HCT116 (cell line): ENCODE measurements around the gene SPTLC3. TPM values are rescaled to one million over a fixed set of nuclear protein-coding genes. Genes with fewer than 3 reads are reported as not detected.

Source experiments
- ATAC-seq: fragments of 200-7000 bp; cut with Tn5 transposase; 2 replicates; pipeline ENCODE4 v1.9.1; 2020; ENCODE audit warnings: mild to moderate bottlenecking, moderate library complexity
- BruUV-seq: library from RNA; stranded (reverse); fragments of 400-500 nt; replicated peaks from 2 replicates; lab custom pipeline; 2021; lab: Mats Ljungman, UMichigan
- CTCF ChIA-PET: fragments of 300-600 bp; sonication (Branson Sonifier 250); formaldehyde crosslinking; loops from one replicate; lab custom pipeline; 2021; ENCODE audit warnings: antibody characterized with exemption; lab: Charles Lee
- POLR2A ChIA-PET: fragments of 300-600, 350-600 bp; sonication (Branson Sonifier 250); formaldehyde crosslinking; loops from one replicate; lab custom pipeline; 2021; ENCODE audit warnings: antibody characterized with exemption; lab: Charles Lee
- RAD21 ChIA-PET, 2 experiments: fragments of 300-600 bp; sonication (Branson Sonifier 250); formaldehyde crosslinking; loops; one replicate each; lab custom pipeline; 2023; ENCODE audit warnings: low total read pairs in 2 of 2; ENCODE audit not compliant: uncharacterized antibody in 2 of 2, unreplicated experiment in 2 of 2, low non-redundant PET in 1 of 2; lab: Charles Lee
- DNase-seq: peaks from one replicate; pipeline ENCODE4 v3.0.0-alpha.2; 2010; ENCODE audit warnings: low read depth, low spot score
- H2AFZ ChIP-seq: fragments of 200-600 bp; shearing (Covaris generic), sonication (generic); 2 replicates; pipeline ENCODE4 v1.6.1; 2017; ENCODE audit warnings: low read depth, mixed run types, mixed read lengths, antibody characterized with exemption, low read length; ENCODE audit not compliant: poor library complexity, severe bottlenecking
- H3K27ac ChIP-seq: 2 replicates; pipeline ENCODE4 v1.5.1; 2012; ENCODE audit warnings: low read depth, low read length
- H3K27me3 ChIP-seq: fragments of 200-600 bp; sonication (generic); 2 replicates; pipeline ENCODE4 v1.6.1; 2016; ENCODE audit warnings: mixed run types, low read length, mixed read lengths; ENCODE audit not compliant: insufficient read depth
- H3K36me3 ChIP-seq, 2 experiments: fragments of 200-500 bp in 1 of 2; fragments of 200-600 bp in 1 of 2; sonication (Bioruptor generic) in 1 of 2; sonication (generic) in 1 of 2; 2 replicates each; pipeline versions ENCODE4 v1.5.1 to v1.6.1; 2014 to 2016; ENCODE audit warnings: low read length in 2 of 2, inconsistent platforms in 1 of 2, mixed read lengths in 1 of 2, mixed run types in 1 of 2; ENCODE audit not compliant: insufficient read depth in 2 of 2, control insufficient read depth in 1 of 2
- H3K4me1 ChIP-seq, 2 experiments: fragments of 200-600 bp in 1 of 2; sonication (generic) in 1 of 2; 2 replicates each; pipeline versions ENCODE4 v1.5.1 to v1.6.1; 2012 to 2017; ENCODE audit warnings: low read length in 2 of 2, inconsistent platforms in 1 of 2, mild to moderate bottlenecking in 1 of 2, mixed read lengths in 1 of 2, mixed run types in 1 of 2, moderate library complexity in 1 of 2; ENCODE audit not compliant: insufficient read depth in 2 of 2, control insufficient read depth in 1 of 2
- H3K4me2 ChIP-seq: fragments of 200-600 bp; sonication (generic); 2 replicates; pipeline ENCODE4 v1.6.1; 2017; ENCODE audit warnings: mixed run types, low read length, mixed read lengths
- H3K4me3 ChIP-seq, 2 experiments: fragments of 200-600 bp in 1 of 2; sonication (generic) in 1 of 2; replicated peaks in 1 of 2; 2 replicates each; pipeline ENCODE4 v1.5.1; 2011 to 2016; ENCODE audit warnings: low read length in 2 of 2, control low read depth in 1 of 2, low read depth in 1 of 2, mild to moderate bottlenecking in 1 of 2, mixed read lengths in 1 of 2, mixed run types in 1 of 2
- H3K79me2 ChIP-seq: fragments of 200-600 bp; sonication (generic); 2 replicates; pipeline ENCODE4 v1.6.1; 2017; ENCODE audit warnings: mild to moderate bottlenecking, mixed run types, low read length, moderate library complexity, mixed read lengths; ENCODE audit not compliant: insufficient read depth
- H3K9ac ChIP-seq: fragments of 200-600 bp; sonication (generic); 2 replicates; pipeline ENCODE4 v1.6.1; 2016; ENCODE audit warnings: low read length, mixed read lengths
- H3K9me2 ChIP-seq: fragments of 200-600 bp; sonication (generic), shearing (Covaris generic); 2 replicates; pipeline ENCODE4 v1.6.1; 2017; ENCODE audit warnings: mixed run types, mild to moderate bottlenecking, moderate library complexity; ENCODE audit not compliant: insufficient read depth
- H3K9me3 ChIP-seq, 2 experiments: fragments of 200-500 bp in 1 of 2; fragments of 200-600 bp in 1 of 2; sonication (Bioruptor generic) in 1 of 2; sonication (generic) in 1 of 2; 2 replicates each; pipeline ENCODE4 v1.6.1; 2014 to 2017; ENCODE audit warnings: low read length in 2 of 2, mixed read lengths in 2 of 2, inconsistent platforms in 1 of 2, low read depth in 1 of 2, mild to moderate bottlenecking in 1 of 2, mixed run types in 1 of 2, moderate library complexity in 1 of 2; ENCODE audit not compliant: control insufficient read depth in 1 of 2, insufficient read depth in 1 of 2
- H4K20me1 ChIP-seq: fragments of 200-600 bp; sonication (generic), shearing (Covaris generic); 2 replicates; pipeline ENCODE4 v1.6.1; 2017; ENCODE audit warnings: mixed run types, mild to moderate bottlenecking, moderate library complexity; ENCODE audit not compliant: insufficient read depth
- EGR1 ChIP-seq: IDR thresholded peaks from 2 replicates; pipeline ENCODE4 v1.6.1; 2012; ENCODE audit warnings: low read depth
- FOSL1 ChIP-seq: IDR thresholded peaks from 2 replicates; pipeline ENCODE4 v1.6.1; 2012; ENCODE audit warnings: low read depth
- JUND ChIP-seq: IDR thresholded peaks from 2 replicates; pipeline ENCODE4 v1.6.1; 2012
- RAD21 ChIP-seq: IDR thresholded peaks from 2 replicates; pipeline ENCODE4 v1.6.1; 2012; ENCODE audit warnings: low read depth, mild to moderate bottlenecking
- REST ChIP-seq: IDR thresholded peaks from 2 replicates; pipeline ENCODE4 v1.6.1; 2012; ENCODE audit warnings: low read depth
- TCF7L2 ChIP-seq: IDR thresholded peaks from 2 replicates; pipeline ENCODE4 v1.7.0; 2011; ENCODE audit warnings: borderline replicate concordance, inconsistent platforms; ENCODE audit not compliant: insufficient read depth, insufficient read length; ENCODE audit errors: extremely low read depth
- ZBTB33 ChIP-seq: IDR thresholded peaks from 2 replicates; pipeline ENCODE4 v1.6.1; 2011; ENCODE audit warnings: mild to moderate bottlenecking, low read length, moderate library complexity; ENCODE audit not compliant: insufficient replicate concordance; ENCODE audit errors: extremely low read depth
- intact Hi-C: fragments of 100-400 bp; cut with micrococcal nuclease; formaldehyde crosslinking; loops from 2 replicates; pipeline ENCODE4 v1.10.0; 2022
- total RNA-seq: library from RNA; stranded (reverse); gene quantifications from one replicate; pipeline ENCODE4 v1.2.1, GENCODE V29; 2021; ENCODE audit not compliant: unreplicated experiment

The SPTLC3 gene
- total RNA-seq, 1 experiment from 2014 or later, result not detected

GRCh38 chr20:13037727-13038126, 29.0 kb downstream of the SPTLC3 start:
- no peak overlapping the region for H2AFZ ChIP-seq
- H3K4me1 ChIP-seq, result no peaks in the 10 kb centered on the region
- no peak overlapping the region for H3K4me3 ChIP-seq
- H3K4me2 ChIP-seq, result no peak overlapping the region
- BruUV-seq, result no TSS peak
- H3K79me2 ChIP-seq, result no peaks in the 10 kb centered on the region
- CTCF ChIA-PET, result no interaction called here
- H3K9me2 ChIP-seq, result no peaks in the 10 kb centered on the region
- no peak for TF ChIP-seq TCF7L2
- no peak for TF ChIP-seq RAD21
- TF ChIP-seq REST, result no peak
- TF ChIP-seq JUND, result no peak
- TF ChIP-seq EGR1, result no peak
- TF ChIP-seq FOSL1, result no peak
- no peak for TF ChIP-seq ZBTB33
- no peaks in the 10 kb centered on the region for H3K9me3 ChIP-seq
- no peak overlapping the region for H3K9ac ChIP-seq
- no peaks in the 10 kb centered on the region for H3K36me3 ChIP-seq
- H3K27me3 ChIP-seq, result no peaks in the 10 kb centered on the region
- DNase-seq (no peak), ATAC-seq (no peak)
- no peak overlapping the region for H3K27ac ChIP-seq
- no peaks in the 10 kb centered on the region for H4K20me1 ChIP-seq
- intact Hi-C loops, result no loop called here
- POLR2A ChIA-PET, result no interaction called here
- RAD21 ChIA-PET, result no interaction called here
